GM18505 (cell line): ENCODE measurements around the gene LRRC43.

Experiments used
- ATAC-seq: cut with Tn5 transposase; IDR thresholded peaks from one replicate; pipeline ENCODE4 v1.9.1; 2021; ENCODE audit not compliant: unreplicated experiment
- POLR2A ChIP-seq: IDR thresholded peaks from 4 replicates; pipeline ENCODE4 v1.6.1; 2011; ENCODE audit warnings: borderline replicate concordance; ENCODE audit not compliant: insufficient read depth, insufficient read length; ENCODE audit errors: extremely low read depth

LRRC43 gene

GRCh38 chr12:122243965-122244364, 61.0 kb downstream of the LRRC43 start:
- no peak for ATAC-seq
- TF ChIP-seq POLR2A = no peak

GRCh38 chr12:122244565-122245371, 61.8 kb downstream of the LRRC43 start:
- TF ChIP-seq POLR2A = no peak
- ATAC-seq = no peak

- no peak for ATAC-seq
These were observed 62.6 kb downstream of the LRRC43 start for GRCh38 chr12:122245553-122245952.

GRCh38 chr12:122250047-122250446, 67.1 kb downstream of the LRRC43 start:
- no peak for TF ChIP-seq POLR2A
- ATAC-seq = no peak

More at GRCh38 chr12:122245553-122245952, 62.6 kb downstream of the LRRC43 start:
- no peak for TF ChIP-seq POLR2A

GRCh38 chr12:122250536-122250935, 67.6 kb downstream of the LRRC43 start:
- ATAC-seq = no peak
- TF ChIP-seq POLR2A = no peak
